ENCODE measurements around the gene SH3D19.
"Not testable (repeated sequence)": the region's sequence is repeated elsewhere in the genome, so short reads cannot be mapped to it uniquely, and the experiment has no call there.

SH3D19 gene

GRCh38 chr4:151143811-151144210 is 181.6 kb downstream of the SH3D19 start:
- DNase-seq: no peak

GRCh38 chr4:151143162-151143561 is 182.2 kb downstream of the SH3D19 start:
- DNase-seq: no peak

GRCh38 chr4:151142758-151143157 is 182.6 kb downstream of the SH3D19 start:
- DNase-seq: no peak

- DNase-seq: no peak
Observed at GRCh38 chr4:151139814-151140213, 185.6 kb downstream of the SH3D19 start.

- DNase-seq: not testable (repeated sequence)
Observed at GRCh38 chr4:151136048-151136447, 189.4 kb downstream of the SH3D19 start.

- no peak for DNase-seq
Observed at GRCh38 chr4:151133311-151133710, 192.1 kb downstream of the SH3D19 start.

GRCh38 chr4:151129796-151130195 is 195.6 kb downstream of the SH3D19 start:
- DNase-seq: no peak

GRCh38 chr4:151117371-151117962 is 207.9 kb downstream of the SH3D19 start:
- peak; percentile 75 for DNase-seq

GRCh38 chr4:151114986-151115385 is 210.4 kb downstream of the SH3D19 start:
- no peak for DNase-seq

GRCh38 chr4:151114338-151114737 is 211.1 kb downstream of the SH3D19 start:
- no peak for DNase-seq

- DNase-seq: no peak
Observed at GRCh38 chr4:151110236-151110635, 215.2 kb downstream of the SH3D19 start.

GRCh38 chr4:151107063-151107462 is 218.3 kb downstream of the SH3D19 start:
- no peak for DNase-seq

- DNase-seq: peak; percentile 19
Observed at GRCh38 chr4:151105454-151106032, 219.9 kb downstream of the SH3D19 start.

GRCh38 chr4:151104621-151105020 is 220.8 kb downstream of the SH3D19 start:
- no peak for DNase-seq

- DNase-seq: no peak
Observed at GRCh38 chr4:151103758-151104157, 221.6 kb downstream of the SH3D19 start.

GRCh38 chr4:151100531-151100930 is 224.9 kb downstream of the SH3D19 start:
- no peak for DNase-seq

- peak; percentile 64 for DNase-seq
Observed at GRCh38 chr4:151099976-151100417, 225.4 kb downstream of the SH3D19 start.

- peak; percentile 97 for DNase-seq
Observed at GRCh38 chr4:151099229-151099975, 226.0 kb downstream of the SH3D19 start, which contains the start of gene RPS3A. TSS of gene RPS3A (plus strand) at chr4:151099628. CDS start at chr4:151099653, 25 bp downstream.

- no peak for DNase-seq
Observed at GRCh38 chr4:151098979-151099228, 226.5 kb downstream of the SH3D19 start.

GRCh38 chr4:151097759-151098158 is 227.6 kb downstream of the SH3D19 start:
- no peak for DNase-seq

GRCh38 chr4:151095142-151095541 is 230.3 kb downstream of the SH3D19 start:
- no peak for DNase-seq

GRCh38 chr4:151094290-151094751 is 231.1 kb downstream of the SH3D19 start:
- no peak for DNase-seq

- DNase-seq: no peak
Observed at GRCh38 chr4:151093203-151093602, 232.2 kb downstream of the SH3D19 start.

- no peak for DNase-seq
Observed at GRCh38 chr4:151092488-151092887, 232.9 kb downstream of the SH3D19 start.

Measured in DMS53 (cell line).